Superior temporal gyrus (tissue), 1 donor: ENCODE results near the gene SERPINB7.

Experiments used
- DNase-seq: peaks from one replicate; pipeline ENCODE4 v3.0.0-alpha.2; 2016; ENCODE audit errors: extremely low spot score

Gene SERPINB7

DNA sequence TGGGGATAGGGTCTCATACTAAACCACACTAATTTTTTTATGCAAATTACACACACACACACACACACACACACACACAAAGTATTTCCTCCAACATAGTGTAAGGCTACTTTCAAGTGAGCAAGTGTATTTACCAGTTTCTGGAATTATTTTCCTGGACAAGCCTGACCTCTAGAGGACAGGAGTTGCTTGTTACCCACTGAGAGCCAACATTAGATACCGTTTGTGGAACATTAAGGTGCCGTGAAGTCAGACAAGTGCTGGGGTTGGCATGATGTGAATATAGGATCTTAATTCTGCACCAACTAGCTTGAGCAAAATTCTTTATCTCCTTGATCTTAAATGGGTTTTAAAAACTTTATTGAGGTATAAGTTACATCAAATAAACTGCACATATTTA lies 72.9 kb downstream of the SERPINB7 start:
- peak; percentile 71 for DNase-seq

DNA sequence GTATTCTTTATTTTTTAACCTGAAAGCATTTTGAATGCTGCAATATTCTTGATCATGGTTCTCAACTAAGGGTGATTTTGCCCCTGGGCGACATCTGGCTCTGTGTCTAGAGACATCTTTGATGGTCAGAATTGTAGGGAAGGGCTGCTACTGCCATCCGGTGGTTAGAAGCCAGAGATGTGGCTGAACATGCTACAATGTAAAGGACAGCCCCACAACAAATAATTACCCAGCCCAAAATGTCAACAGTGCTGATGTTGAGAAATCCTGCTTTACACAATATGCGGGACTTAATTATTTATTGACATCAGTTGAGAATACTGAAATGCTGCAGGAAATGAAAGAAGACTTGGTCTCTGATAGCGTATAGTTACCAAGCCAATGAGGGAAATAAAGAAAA lies 74.8 kb downstream of the SERPINB7 start:
- DNase-seq, result peak; percentile 29

DNA sequence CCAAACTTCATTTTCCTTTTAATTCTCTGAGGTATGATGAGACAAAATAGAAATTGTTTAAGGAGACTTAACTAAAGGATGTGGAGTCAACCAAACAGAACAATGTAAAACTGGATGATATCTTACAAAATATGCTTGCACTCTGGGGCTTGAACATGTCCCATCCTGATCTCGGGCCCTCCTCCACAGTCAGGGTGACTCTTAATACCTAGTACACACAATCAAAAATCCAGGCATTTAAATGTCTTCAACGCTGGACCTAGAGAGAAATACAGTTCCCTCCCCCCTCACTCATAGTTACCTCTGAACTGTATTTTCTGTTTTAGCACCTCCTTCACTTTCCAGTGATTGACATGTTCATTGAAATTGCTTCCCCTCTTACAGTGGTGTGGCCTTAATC lies 75.4 kb downstream of the SERPINB7 start:
- DNase-seq, result no peak
